Measurements from ENCODE around the gene COL6A3. TPM values are rescaled to one million over a fixed set of nuclear protein-coding genes. Genes with fewer than 3 reads are reported as not detected.

Gene COL6A3
- 59.5 TPM for total RNA-seq
- long read RNA-seq, partial matches to known transcripts = 35 of 43 reads
- long read RNA-seq, other reads (novel, unspliced or antisense) = 8 of 43 reads

- DNase-seq (peak; percentile 74), ATAC-seq (peak; percentile 73)
- intact Hi-C loops (cut with micrococcal nuclease) = no loop called here
These were observed at the start of gene COL6A3 for GRCh38 chr2:237413777-237414661. Gene COL6A3 (minus strand): TSS chr2:237414164. CDS start chr2:237396817, 17,347 bp downstream.

- no peak for DNase-seq
- intact Hi-C loops (cut with micrococcal nuclease) = no loop called here
- ATAC-seq = no peak
These were observed 45.8 kb upstream of the COL6A3 start for GRCh38 chr2:237459741-237460174.

GRCh38 chr2:237459226-237459625, 45.3 kb upstream of the COL6A3 start:
- ATAC-seq (no peak), DNase-seq (no peak)
- intact Hi-C loops (cut with micrococcal nuclease) = no loop called here

- intact Hi-C loops (cut with micrococcal nuclease) = no loop called here
- no peak for DNase-seq
- no peak for ATAC-seq
These were observed 44.6 kb upstream of the COL6A3 start for GRCh38 chr2:237458519-237458918.

- intact Hi-C loops (cut with micrococcal nuclease) = no loop called here
- no peak for ATAC-seq
- DNase-seq = no peak
These were observed 43.5 kb upstream of the COL6A3 start for GRCh38 chr2:237457388-237457941.

GRCh38 chr2:237456200-237456843, 42.4 kb upstream of the COL6A3 start:
- intact Hi-C loops (cut with micrococcal nuclease) = no loop called here
- DNase-seq (peak; percentile 89), ATAC-seq (peak; percentile 90)

GRCh38 chr2:237455764-237456163, 41.8 kb upstream of the COL6A3 start:
- intact Hi-C loops (cut with micrococcal nuclease) = no loop called here
- DNase-seq = no peak
- peak; percentile 26 for ATAC-seq

- ATAC-seq = no peak
- intact Hi-C loops (cut with micrococcal nuclease) = no loop called here
- no peak for DNase-seq
These were observed 39.7 kb upstream of the COL6A3 start for GRCh38 chr2:237453671-237454070.

- intact Hi-C loops (cut with micrococcal nuclease) = no loop called here
- DNase-seq = no peak
- ATAC-seq = no peak
These were observed 38.9 kb upstream of the COL6A3 start for GRCh38 chr2:237452861-237453260.

- ATAC-seq (peak; percentile 0), DNase-seq (peak; percentile 57)
These were observed 37.9 kb upstream of the COL6A3 start for GRCh38 chr2:237451643-237452469.

GRCh38 chr2:237450583-237450982, 36.6 kb upstream of the COL6A3 start:
- intact Hi-C loops (cut with micrococcal nuclease) = no loop called here
- no peak for DNase-seq
- ATAC-seq = no peak

More at GRCh38 chr2:237451643-237452469, 37.9 kb upstream of the COL6A3 start:
- intact Hi-C loops (cut with micrococcal nuclease) = no loop called here

- ATAC-seq (no peak), DNase-seq (no peak)
- intact Hi-C loops (cut with micrococcal nuclease) = no loop called here
These were observed 36.1 kb upstream of the COL6A3 start for GRCh38 chr2:237450108-237450507.

GRCh38 chr2:237449193-237449881, 35.4 kb upstream of the COL6A3 start:
- intact Hi-C loops (cut with micrococcal nuclease) = no loop called here
- peak; percentile 90 for ATAC-seq
- DNase-seq = peak; percentile 72

- intact Hi-C loops (cut with micrococcal nuclease) = no loop called here
- no peak for DNase-seq
- no peak for ATAC-seq
These were observed 34.7 kb upstream of the COL6A3 start for GRCh38 chr2:237448626-237449025.

GRCh38 chr2:237448171-237448570, 34.2 kb upstream of the COL6A3 start:
- DNase-seq (no peak), ATAC-seq (no peak)
- intact Hi-C loops (cut with micrococcal nuclease) = no loop called here

- intact Hi-C loops (cut with micrococcal nuclease) = no loop called here
- ATAC-seq = no peak
These were observed 33.5 kb upstream of the COL6A3 start for GRCh38 chr2:237447496-237447895.

GRCh38 chr2:237446338-237446665, 32.3 kb upstream of the COL6A3 start:
- intact Hi-C loops (cut with micrococcal nuclease) = no loop called here
- DNase-seq = no peak
- peak; percentile 20 for ATAC-seq

More at GRCh38 chr2:237447496-237447895, 33.5 kb upstream of the COL6A3 start:
- DNase-seq = no peak

- no peak for DNase-seq
- intact Hi-C loops (cut with micrococcal nuclease) = no loop called here
- no peak for ATAC-seq
These were observed 31.8 kb upstream of the COL6A3 start for GRCh38 chr2:237445611-237446337.
